ENCODE measurements around the gene ARFIP1. TPM values are rescaled to one million over a fixed set of nuclear protein-coding genes. Genes with fewer than 3 reads are reported as not detected.

The ARFIP1 gene
- total RNA-seq, 1 donor, result 55.5 TPM

- H3K4me3 ChIP-seq (ENCODE audit: low read depth, low read length), result no peak overlapping the region
- TF ChIP-seq, protein P1, sequence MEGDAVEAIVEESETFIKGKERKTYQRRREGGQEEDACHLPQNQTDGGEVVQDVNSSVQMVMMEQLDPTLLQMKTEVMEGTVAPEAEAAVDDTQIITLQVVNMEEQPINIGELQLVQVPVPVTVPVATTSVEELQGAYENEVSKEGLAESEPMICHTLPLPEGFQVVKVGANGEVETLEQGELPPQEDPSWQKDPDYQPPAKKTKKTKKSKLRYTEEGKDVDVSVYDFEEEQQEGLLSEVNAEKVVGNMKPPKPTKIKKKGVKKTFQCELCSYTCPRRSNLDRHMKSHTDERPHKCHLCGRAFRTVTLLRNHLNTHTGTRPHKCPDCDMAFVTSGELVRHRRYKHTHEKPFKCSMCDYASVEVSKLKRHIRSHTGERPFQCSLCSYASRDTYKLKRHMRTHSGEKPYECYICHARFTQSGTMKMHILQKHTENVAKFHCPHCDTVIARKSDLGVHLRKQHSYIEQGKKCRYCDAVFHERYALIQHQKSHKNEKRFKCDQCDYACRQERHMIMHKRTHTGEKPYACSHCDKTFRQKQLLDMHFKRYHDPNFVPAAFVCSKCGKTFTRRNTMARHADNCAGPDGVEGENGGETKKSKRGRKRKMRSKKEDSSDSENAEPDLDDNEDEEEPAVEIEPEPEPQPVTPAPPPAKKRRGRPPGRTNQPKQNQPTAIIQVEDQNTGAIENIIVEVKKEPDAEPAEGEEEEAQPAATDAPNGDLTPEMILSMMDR (IDR thresholded peaks at IDR 0.05; ENCODE audit: insufficient read depth, low read length), result no peak
- DNase-seq (ENCODE audit: low read depth), result no peak
These were observed 5.8 kb upstream of the ARFIP1 start for GRCh38 chr4:152773953-152774352.

DNA sequence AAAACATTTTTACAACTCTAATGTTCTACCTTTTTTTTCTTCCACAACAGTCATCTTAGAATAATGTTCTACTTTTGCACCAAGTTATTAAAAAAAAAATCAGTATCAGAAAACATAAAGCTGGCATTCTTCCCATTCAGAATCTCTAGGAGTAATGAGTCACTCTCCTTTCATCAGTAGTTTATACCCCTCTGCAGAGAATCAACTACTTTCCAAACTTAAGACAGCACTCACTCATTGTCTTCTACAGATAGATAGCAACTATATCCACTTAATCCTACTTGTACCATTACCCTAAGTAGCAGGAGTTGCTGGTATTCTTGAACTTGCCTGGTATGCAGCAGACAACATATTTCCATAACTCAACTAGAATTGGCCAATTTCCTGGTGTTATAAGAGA is 3.4 kb upstream of the ARFIP1 start:
- no peak overlapping the region for H3K4me3 ChIP-seq (ENCODE audit: low read depth, low read length)
- TF ChIP-seq, protein P1 (IDR thresholded peaks at IDR 0.05; ENCODE audit: insufficient read depth, low read length), result no peak
- DNase-seq (ENCODE audit: low read depth), result peak; percentile 5

DNA sequence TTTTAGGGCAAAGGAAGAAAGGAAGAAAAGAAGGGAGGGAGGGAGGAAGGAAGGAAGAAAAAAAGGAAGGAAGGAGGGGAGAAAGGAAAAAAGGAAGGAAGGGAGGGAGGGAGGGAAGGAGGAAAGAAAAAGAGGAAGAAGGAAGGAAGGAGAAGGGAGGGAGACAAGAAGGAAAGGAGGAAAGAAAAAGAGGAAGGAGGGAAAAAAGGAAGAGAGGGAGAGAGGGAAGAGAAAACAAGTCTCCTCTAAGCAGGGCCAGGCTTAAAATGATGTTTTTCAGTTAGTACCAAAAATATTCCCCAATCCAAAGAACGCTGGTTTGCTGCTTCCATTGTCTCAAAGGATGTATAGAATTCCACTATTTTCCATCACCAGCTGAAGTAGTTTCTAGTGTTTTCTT is 2.3 kb upstream of the ARFIP1 start:
- H3K4me3 ChIP-seq (ENCODE audit: low read depth, low read length), result no peak overlapping the region
- TF ChIP-seq, protein P1 (IDR thresholded peaks at IDR 0.05; ENCODE audit: insufficient read depth, low read length), result no peak
- no peak for DNase-seq (ENCODE audit: low read depth)

DNA sequence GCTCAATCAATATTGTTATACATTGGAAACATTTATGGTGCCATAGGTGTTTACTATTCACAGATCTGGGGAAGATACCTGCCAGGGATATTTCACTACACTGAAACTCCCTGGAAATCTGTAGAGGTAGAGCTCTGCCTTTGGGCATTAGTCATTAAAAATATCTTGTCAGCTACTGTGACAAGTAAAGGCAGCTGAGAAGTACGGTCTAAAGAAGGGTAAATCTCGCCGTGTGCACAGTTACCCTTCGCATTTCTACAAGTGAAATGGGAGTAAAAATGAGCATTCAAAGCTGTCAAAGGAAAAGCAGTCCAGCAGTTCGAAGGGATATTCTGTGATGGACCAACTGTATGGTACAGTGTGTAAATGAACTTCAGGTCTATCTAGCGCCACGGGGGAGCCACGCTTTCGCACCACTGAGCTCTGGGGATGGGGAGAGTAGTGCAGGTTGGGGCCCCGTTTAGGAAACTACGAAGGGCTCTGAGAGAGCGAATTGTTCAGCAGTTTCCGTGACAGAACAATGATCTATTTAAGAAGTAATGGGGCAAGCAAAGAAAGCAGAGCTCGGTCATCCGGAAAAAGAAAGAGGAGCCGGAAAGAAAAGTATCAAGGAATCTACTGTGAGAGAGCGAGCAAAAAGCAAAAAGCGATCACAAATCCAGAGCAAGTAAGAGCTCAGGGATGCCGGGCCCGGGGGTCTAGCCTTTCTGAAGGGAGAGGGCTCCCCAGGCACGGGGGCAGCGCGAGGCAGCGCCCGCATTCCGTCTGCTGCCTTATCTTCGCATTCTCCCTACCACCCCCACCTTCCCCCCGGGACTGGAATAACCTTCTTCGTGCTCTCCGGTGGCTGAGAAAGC is 870 bp upstream of the ARFIP1 start:
- TF ChIP-seq, protein P1 (IDR thresholded peaks at IDR 0.05; ENCODE audit: insufficient read depth, low read length), result no peak
- peak; percentile 29 for DNase-seq (ENCODE audit: low read depth)
- H3K4me3 ChIP-seq (ENCODE audit: low read depth, low read length), result peak overlapping the region; percentile 96

DNA sequence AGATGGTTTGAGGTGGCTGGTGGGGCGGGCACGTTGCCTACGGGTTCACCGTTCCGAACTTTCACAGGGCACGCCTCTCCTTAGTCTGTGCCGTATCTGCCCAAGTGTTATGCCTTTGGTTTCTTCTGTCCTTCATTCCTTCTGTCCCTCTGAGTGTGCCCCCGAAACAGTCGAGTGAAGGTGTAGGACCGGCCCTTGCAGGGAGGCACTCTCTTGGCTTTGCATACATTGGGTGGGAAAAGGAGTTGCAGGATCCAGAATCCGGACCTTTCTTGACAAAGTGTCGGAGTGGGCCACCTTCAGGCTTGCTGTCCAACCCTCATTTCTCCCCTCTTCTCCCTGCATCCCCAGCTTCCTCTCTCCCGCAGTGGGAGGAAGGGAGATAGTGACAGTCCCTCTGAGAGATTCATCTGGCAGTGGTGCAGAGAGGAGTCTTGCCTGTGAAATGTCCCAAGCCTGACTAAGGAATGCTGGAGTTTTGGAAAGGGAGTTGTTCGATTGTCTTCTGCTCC is 569 bp downstream of the ARFIP1 start:
- DNase-seq (ENCODE audit: low read depth), result peak; percentile 47
- TF ChIP-seq, protein P1 (IDR thresholded peaks at IDR 0.05; ENCODE audit: insufficient read depth, low read length), result no peak
- peak overlapping the region; percentile 96 for H3K4me3 ChIP-seq (ENCODE audit: low read depth, low read length)

- H3K4me3 ChIP-seq (ENCODE audit: low read depth, low read length), result no peak overlapping the region
- TF ChIP-seq, protein P1 (IDR thresholded peaks at IDR 0.05; ENCODE audit: insufficient read depth, low read length), result peak; percentile 31
- peak; percentile 71 for DNase-seq (ENCODE audit: low read depth)
These were observed 5.0 kb downstream of the ARFIP1 start for GRCh38 chr4:152784490-152785350.

Data from fibroblast of the aortic adventitia (primary cell).